ENCODE data around the gene PYROXD2.

- TF ChIP-seq, protein P1, sequence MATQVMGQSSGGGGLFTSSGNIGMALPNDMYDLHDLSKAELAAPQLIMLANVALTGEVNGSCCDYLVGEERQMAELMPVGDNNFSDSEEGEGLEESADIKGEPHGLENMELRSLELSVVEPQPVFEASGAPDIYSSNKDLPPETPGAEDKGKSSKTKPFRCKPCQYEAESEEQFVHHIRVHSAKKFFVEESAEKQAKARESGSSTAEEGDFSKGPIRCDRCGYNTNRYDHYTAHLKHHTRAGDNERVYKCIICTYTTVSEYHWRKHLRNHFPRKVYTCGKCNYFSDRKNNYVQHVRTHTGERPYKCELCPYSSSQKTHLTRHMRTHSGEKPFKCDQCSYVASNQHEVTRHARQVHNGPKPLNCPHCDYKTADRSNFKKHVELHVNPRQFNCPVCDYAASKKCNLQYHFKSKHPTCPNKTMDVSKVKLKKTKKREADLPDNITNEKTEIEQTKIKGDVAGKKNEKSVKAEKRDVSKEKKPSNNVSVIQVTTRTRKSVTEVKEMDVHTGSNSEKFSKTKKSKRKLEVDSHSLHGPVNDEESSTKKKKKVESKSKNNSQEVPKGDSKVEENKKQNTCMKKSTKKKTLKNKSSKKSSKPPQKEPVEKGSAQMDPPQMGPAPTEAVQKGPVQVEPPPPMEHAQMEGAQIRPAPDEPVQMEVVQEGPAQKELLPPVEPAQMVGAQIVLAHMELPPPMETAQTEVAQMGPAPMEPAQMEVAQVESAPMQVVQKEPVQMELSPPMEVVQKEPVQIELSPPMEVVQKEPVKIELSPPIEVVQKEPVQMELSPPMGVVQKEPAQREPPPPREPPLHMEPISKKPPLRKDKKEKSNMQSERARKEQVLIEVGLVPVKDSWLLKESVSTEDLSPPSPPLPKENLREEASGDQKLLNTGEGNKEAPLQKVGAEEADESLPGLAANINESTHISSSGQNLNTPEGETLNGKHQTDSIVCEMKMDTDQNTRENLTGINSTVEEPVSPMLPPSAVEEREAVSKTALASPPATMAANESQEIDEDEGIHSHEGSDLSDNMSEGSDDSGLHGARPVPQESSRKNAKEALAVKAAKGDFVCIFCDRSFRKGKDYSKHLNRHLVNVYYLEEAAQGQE (IDR thresholded peaks at IDR 0.05; ENCODE audit: borderline replicate concordance): no peak
- TF ChIP-seq EZH2 (IDR thresholded peaks at IDR 0.05; ENCODE audit: borderline replicate concordance, insufficient read depth, low read length, poor library complexity, severe bottlenecking) (no peak), MXI1 (conservative IDR thresholded peaks at IDR 0.05; ENCODE audit: poor library complexity, severe bottlenecking) (no peak), CTCF (IDR thresholded peaks at IDR 0.05; ENCODE audit: poor library complexity, severe bottlenecking) (no peak), EP300 (conservative IDR thresholded peaks at IDR 0.05; ENCODE audit: poor library complexity, severe bottlenecking) (no peak), POLR2AphosphoS5 (IDR thresholded peaks at IDR 0.05) (no peak), SMC3 (conservative IDR thresholded peaks at IDR 0.05; ENCODE audit: poor library complexity) (no peak), TAF1 (IDR thresholded peaks at IDR 0.05; ENCODE audit: low read depth) (no peak)
These were observed 7.2 kb upstream of the PYROXD2 start for GRCh38 chr10:98422182-98422581.

Measured in neural cell (in vitro differentiated cells).